ENCODE measurements around the gene PPP2R2B.

The PPP2R2B gene

DNA sequence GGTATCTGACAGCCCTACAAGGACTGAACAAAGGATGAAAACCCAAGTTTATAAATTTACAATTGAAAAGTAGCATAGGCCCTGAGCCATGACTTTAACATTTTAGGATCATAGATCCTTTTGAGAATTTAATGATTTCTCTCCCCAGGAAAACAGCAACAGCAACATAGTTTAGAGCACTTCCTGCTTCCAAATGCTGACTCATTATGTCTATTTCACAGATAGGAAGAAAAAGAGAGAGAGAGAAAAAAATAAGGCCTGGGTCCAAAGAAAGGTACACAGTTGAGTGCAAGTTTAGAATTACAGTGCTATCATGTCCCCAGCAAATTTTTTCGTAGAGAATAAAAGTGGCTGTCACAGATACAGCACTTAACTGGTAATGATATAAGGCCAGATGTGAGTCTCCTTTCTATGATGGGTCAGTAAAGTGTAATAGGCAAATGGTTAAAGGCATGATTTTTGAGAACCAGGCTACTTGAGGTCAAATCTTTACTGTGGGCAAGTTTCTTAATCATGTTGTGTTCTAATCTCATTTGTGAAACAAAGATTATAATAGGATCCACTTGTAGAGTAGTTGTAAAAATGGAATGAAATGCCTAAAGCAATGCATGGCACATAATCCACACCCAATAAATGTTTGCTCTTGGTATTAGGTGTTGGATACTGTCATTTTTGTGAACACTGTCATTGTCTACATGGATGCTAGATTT is 12.3 kb upstream of the PPP2R2B start:
- Mint-ChIP-seq H3K27ac (no peak overlapping the region), H3K4me1 (no peaks in the 10 kb centered on the region), H3K27me3 (ENCODE audit: low read depth, poor library complexity) (peaks cover 4% of the 10 kb centered on the region), H3K9me3 (no peaks in the 10 kb centered on the region), H3K4me3 (no peak overlapping the region), H3K36me3 (ENCODE audit: low read depth) (no peaks in the 10 kb centered on the region)
- TF ChIP-seq, protein P1, sequence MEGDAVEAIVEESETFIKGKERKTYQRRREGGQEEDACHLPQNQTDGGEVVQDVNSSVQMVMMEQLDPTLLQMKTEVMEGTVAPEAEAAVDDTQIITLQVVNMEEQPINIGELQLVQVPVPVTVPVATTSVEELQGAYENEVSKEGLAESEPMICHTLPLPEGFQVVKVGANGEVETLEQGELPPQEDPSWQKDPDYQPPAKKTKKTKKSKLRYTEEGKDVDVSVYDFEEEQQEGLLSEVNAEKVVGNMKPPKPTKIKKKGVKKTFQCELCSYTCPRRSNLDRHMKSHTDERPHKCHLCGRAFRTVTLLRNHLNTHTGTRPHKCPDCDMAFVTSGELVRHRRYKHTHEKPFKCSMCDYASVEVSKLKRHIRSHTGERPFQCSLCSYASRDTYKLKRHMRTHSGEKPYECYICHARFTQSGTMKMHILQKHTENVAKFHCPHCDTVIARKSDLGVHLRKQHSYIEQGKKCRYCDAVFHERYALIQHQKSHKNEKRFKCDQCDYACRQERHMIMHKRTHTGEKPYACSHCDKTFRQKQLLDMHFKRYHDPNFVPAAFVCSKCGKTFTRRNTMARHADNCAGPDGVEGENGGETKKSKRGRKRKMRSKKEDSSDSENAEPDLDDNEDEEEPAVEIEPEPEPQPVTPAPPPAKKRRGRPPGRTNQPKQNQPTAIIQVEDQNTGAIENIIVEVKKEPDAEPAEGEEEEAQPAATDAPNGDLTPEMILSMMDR (IDR thresholded peaks at IDR 0.05) = no peak
- no peak for DNase-seq

DNA sequence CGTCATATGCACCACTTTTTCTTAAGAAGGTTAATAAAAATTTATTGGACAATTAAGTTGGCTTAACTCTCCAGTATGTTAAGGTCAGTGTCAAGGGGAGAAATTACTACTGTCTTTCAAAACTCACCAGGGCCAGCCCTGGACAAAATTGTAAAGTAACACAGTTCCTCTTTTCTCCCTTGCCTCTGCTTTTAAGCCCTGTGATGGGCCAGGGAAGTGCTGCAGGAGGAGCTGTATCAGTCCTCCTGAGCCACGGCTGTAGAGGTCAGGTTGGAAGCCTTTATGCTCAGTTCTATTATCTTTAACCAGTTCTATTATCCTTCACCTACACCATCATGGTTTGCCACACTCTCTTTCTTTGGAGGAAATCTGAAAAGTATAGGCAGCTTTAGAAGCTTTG is 11.5 kb upstream of the PPP2R2B start:
- no peak overlapping the region for H3K4me3 Mint-ChIP-seq
- H3K27ac Mint-ChIP-seq = no peak overlapping the region
- no peaks in the 10 kb centered on the region for H3K9me3 Mint-ChIP-seq
- DNase-seq = no peak
- no peaks in the 10 kb centered on the region for H3K4me1 Mint-ChIP-seq
- H3K36me3 Mint-ChIP-seq (ENCODE audit: low read depth) = no peaks in the 10 kb centered on the region
- peaks cover 4% of the 10 kb centered on the region for H3K27me3 Mint-ChIP-seq (ENCODE audit: low read depth, poor library complexity)
- TF ChIP-seq, protein P1 (IDR thresholded peaks at IDR 0.05) = no peak

DNA sequence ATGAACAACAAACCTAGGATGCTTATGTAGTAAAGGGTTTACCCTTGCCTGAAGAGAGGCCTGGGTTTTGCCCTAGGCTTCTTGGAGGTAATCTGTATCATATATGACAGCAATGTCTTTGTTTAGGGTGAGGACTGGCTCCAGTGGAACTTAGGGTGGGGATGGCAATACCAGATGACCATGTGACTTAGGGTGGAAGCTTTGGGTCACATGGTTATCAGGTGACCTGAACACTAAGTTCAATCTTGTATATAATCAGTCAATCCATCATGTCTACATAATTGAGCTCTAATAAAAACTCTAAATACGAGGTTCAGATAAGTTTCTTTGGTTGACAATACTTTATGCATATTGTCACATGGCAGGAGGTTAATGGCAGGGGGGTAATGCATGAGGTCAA is 10.6 kb upstream of the PPP2R2B start:
- H3K9me3 Mint-ChIP-seq = no peaks in the 10 kb centered on the region
- H3K27ac Mint-ChIP-seq = no peak overlapping the region
- TF ChIP-seq, protein P1 (IDR thresholded peaks at IDR 0.05) = no peak
- H3K27me3 Mint-ChIP-seq (ENCODE audit: low read depth, poor library complexity) = peaks cover 4% of the 10 kb centered on the region
- no peak overlapping the region for H3K4me3 Mint-ChIP-seq
- H3K4me1 Mint-ChIP-seq = no peaks in the 10 kb centered on the region
- no peak for DNase-seq
- H3K36me3 Mint-ChIP-seq (ENCODE audit: low read depth) = no peaks in the 10 kb centered on the region

DNA sequence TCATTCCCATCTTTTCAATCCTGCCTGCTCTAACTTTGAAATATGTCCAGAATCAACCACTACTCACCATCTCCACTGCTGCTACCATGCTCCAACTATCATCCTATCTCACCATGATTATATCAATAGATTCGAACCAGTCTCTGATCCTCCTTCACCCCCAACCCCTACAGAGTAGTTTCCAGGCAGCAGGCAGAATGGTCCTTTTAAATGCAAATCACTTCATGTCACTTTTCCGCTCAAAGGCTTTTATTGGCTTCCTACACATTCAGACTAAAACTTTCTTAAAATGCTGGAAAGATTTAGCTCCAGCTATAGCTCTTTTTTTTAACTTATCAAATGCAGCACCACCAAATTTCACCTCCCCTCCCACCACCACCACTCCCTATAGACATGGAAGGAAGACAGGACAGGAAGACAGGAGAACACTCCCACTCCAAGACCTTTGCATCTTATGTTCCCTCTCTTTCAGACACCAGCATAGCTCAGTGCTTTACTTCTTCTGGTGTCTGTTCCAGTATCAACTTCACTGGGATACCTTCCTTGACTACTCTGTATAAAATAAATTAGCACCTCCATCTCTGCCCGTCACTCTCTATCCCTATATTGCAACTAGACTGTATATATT is 9.9 kb upstream of the PPP2R2B start:
- Mint-ChIP-seq H3K9me3 (no peaks in the 10 kb centered on the region), H3K36me3 (ENCODE audit: low read depth) (no peaks in the 10 kb centered on the region), H3K27me3 (ENCODE audit: low read depth, poor library complexity) (peaks cover 2% of the 10 kb centered on the region), H3K4me1 (no peaks in the 10 kb centered on the region), H3K4me3 (no peak overlapping the region), H3K27ac (no peak overlapping the region)
- TF ChIP-seq, protein P1 (IDR thresholded peaks at IDR 0.05) = no peak
- DNase-seq = no peak

DNA sequence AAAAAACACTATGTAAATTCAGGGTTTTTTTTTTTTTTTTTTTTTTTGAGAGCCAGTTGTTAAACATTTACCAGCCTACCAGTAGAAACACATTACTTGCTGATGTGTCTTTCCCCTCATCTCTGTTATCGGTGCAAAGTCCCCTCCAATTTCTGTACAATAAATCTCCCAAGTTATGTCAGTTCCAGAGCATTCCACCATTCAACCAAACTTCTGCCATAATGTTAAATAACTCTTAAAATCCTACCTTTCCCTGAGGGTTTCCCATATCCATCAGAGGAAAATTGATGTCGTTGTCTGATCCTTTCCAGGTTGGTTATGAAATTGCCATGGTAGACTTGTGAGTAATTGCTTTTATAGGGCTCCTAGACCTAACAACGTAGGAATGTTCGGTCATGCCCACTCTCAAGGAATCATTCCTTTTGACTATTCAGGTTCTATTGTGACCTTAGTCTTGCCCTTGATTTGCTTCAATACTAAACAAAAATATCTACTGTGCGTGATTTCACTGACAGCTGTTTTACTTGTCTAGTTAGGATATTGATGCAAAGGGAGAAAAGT is 5.6 kb upstream of the PPP2R2B start:
- Mint-ChIP-seq H3K27ac (no peak overlapping the region), H3K9me3 (no peaks in the 10 kb centered on the region), H3K4me1 (no peaks in the 10 kb centered on the region), H3K27me3 (ENCODE audit: low read depth, poor library complexity) (peaks cover 31% of the 10 kb centered on the region), H3K4me3 (no peak overlapping the region), H3K36me3 (ENCODE audit: low read depth) (no peaks in the 10 kb centered on the region)
- DNase-seq = no peak
- TF ChIP-seq, protein P1 (IDR thresholded peaks at IDR 0.05) = no peak

All from nephron progenitor cell (in vitro differentiated cells).